Gastrocnemius medialis (tissue), 4 donors: ENCODE results near the gene PRKACA. TPM values are rescaled to one million over a fixed set of nuclear protein-coding genes. Genes with fewer than 3 reads are reported as not detected.

Experiments used
- ATAC-seq, 2 donors: fragments of 150-250 bp; one replicate each; pipeline ENCODE4 v1.9.1; 2016
- DNase-seq, 2 donors: peaks; one replicate each; pipeline ENCODE4 v3.0.0-alpha.2; 2019
- H3K27ac ChIP-seq, 4 donors: fragments of 200-600 bp; sonication (generic); 1 replicate in 1 of 4; 2 replicates in 3 of 4; pipeline ENCODE4 v1.5.1; 2016 to 2018; ENCODE audit warnings: mild to moderate bottlenecking in 2 of 4, moderate library complexity in 1 of 4
- H3K27me3 ChIP-seq, 3 donors: fragments of 200-600 bp; sonication (generic) in 2 of 3; 1 replicate in 1 of 3; 2 replicates in 2 of 3; pipeline versions ENCODE4 v1.5.1 to v1.6.0; 2016 to 2019; ENCODE audit warnings: mild to moderate bottlenecking in 1 of 3, moderate library complexity in 1 of 3
- H3K36me3 ChIP-seq, 2 donors: fragments of 200-600 bp; sonication (generic) in 1 of 2; one replicate each; pipeline ENCODE4 v1.5.1; 2017 to 2018
- H3K4me1 ChIP-seq, 2 donors: fragments of 200-600 bp; sonication (generic) in 1 of 2; one replicate each; pipeline ENCODE4 v1.5.1; 2016 to 2017; ENCODE audit warnings: mild to moderate bottlenecking in 2 of 2
- H3K4me3 ChIP-seq, 4 donors: fragments of 200-600 bp; sonication (generic) in 3 of 4; 1 replicate in 1 of 4; 2 replicates in 3 of 4; pipeline ENCODE4 v1.5.1; 2016 to 2019; ENCODE audit warnings: mild to moderate bottlenecking in 2 of 4
- H3K9me3 ChIP-seq, 3 donors: fragments of 200-600 bp; sonication (generic) in 2 of 3; 1 replicate in 1 of 3; 2 replicates in 2 of 3; pipeline ENCODE4 v1.5.1; 2016 to 2019
- CTCF ChIP-seq, 5 experiments: fragments of 450-650 bp in 3 of 5; fragments of 200-600 bp in 2 of 5; sonication (generic) in 2 of 5; IDR thresholded peaks in 4 of 5; conservative IDR thresholded peaks in 1 of 5; 1 replicate in 4 of 5; 2 replicates in 1 of 5; pipeline ENCODE4 v1.5.1; 2016 to 2019; ENCODE audit warnings: antibody characterized with exemption in 5 of 5, mild to moderate bottlenecking in 3 of 5, moderate library complexity in 3 of 5
- POLR2A ChIP-seq, 2 donors: fragments of 450-650 bp; IDR thresholded peaks; one replicate each; pipeline ENCODE4 v1.6.1; 2017; ENCODE audit warnings: antibody characterized with exemption in 2 of 2, mild to moderate bottlenecking in 2 of 2, moderate library complexity in 2 of 2
- in situ Hi-C, 4 donors: fragments of 200-750 bp; cut with MboI; loops; one replicate each; pipeline versions ENCODE4 v1.15.0 to v1.8.0; 2017; ENCODE audit warnings: low sequenced_read_pairs in 4 of 4
- intact Hi-C: fragments of 100-400 bp; cut with DNase I; formaldehyde crosslinking; loops from one replicate; pipeline ENCODE4 v1.15.1; 2023; ENCODE audit warnings: low total_unique reads
- total RNA-seq, 4 donors: library from RNA; depleted of rRNA; stranded (reverse); fragments of >200 nt; gene quantifications; one replicate each; pipeline versions ENCODE4 v1.1.0 to v1.2.3, GENCODE V29; 2016

The PRKACA gene
- total RNA-seq, 4 donors from 2014 or later, result 74.7 to 180 (median 147) TPM

GRCh38 chr19:14073925-14074838 lies 43.4 kb downstream of the PRKACA start:
- DNase-seq (no peak), ATAC-seq (peak in 1 of 2 donors; percentile 9)
- Histone ChIP-seq H3K4me1 (peaks cover 20 to 32% of the 10 kb centered on the region in 2 donors), H3K4me3 (peak overlapping the region; percentile 62 to 93 (median 74)), H3K27me3 (no peaks in the 10 kb centered on the region), H3K36me3 (no peaks in the 10 kb centered on the region), H3K27ac (peak overlapping the region; percentile 86 to 97 (median 90)), H3K9me3 (no peaks in the 10 kb centered on the region)
- intact Hi-C loops (loop anchor here (1.0 to 10.0 kb wide), 4 partner anchors 41 to 479 kb away; partner anchors contain the start of gene ASF1B), in situ Hi-C loops (loop anchor here (5.0 to 25.0 kb wide), 4 partner anchors 68 to 487 kb away; partner anchors contain the start of gene NANOS3 (in 1 of the 4))
- TF ChIP-seq POLR2A (IDR thresholded peaks at IDR 0.05) (no peak), CTCF (IDR thresholded peaks at IDR 0.05 in 4 of 5, conservative IDR thresholded peaks at IDR 0.05 in 1 of 5) (no peak)

GRCh38 chr19:14073261-14073924 lies 44.2 kb downstream of the PRKACA start:
- TF ChIP-seq POLR2A (IDR thresholded peaks at IDR 0.05) (peak; percentile 19 to 60), CTCF (IDR thresholded peaks at IDR 0.05 in 4 of 5, conservative IDR thresholded peaks at IDR 0.05 in 1 of 5) (peak in 4 of 5 experiments; percentile 83 to 96 (median 92))
- ATAC-seq (peak; percentile 64 to 77), DNase-seq (peak in 1 of 2 donors; percentile 62)
- peak overlapping the region; percentile 86 to 97 (median 90) for H3K27ac ChIP-seq
- peaks cover 20 to 32% of the 10 kb centered on the region in 2 donors for H3K4me1 ChIP-seq
- no peaks in the 10 kb centered on the region for H3K36me3 ChIP-seq
- intact Hi-C loops, result loop anchor here (1.0 to 10.0 kb wide), 4 partner anchors 41 to 479 kb away; partner anchors contain the start of gene ASF1B
- in situ Hi-C loops, result loop anchor here (5.0 to 25.0 kb wide), 4 partner anchors 69 to 486 kb away; partner anchors contain the start of gene NANOS3 (in 1 of the 4)
- peak overlapping the region; percentile 71 to 93 (median 74) for H3K4me3 ChIP-seq
- no peaks in the 10 kb centered on the region for H3K27me3 ChIP-seq
- H3K9me3 ChIP-seq, result no peaks in the 10 kb centered on the region

- in situ Hi-C loops, result loop anchor here (5.0 to 25.0 kb wide), 4 partner anchors 70 to 485 kb away; partner anchors contain the start of gene NANOS3 (in 1 of the 4)
- intact Hi-C loops, result loop anchor here (1.0 to 10.0 kb wide), 7 partner anchors 42 to 478 kb away; partner anchors contain the start of genes ASF1B and RFX1
- peak within 1 kb of the TSS; percentile 86 to 97 (median 90) for H3K27ac ChIP-seq
- TF ChIP-seq CTCF (IDR thresholded peaks at IDR 0.05 in 4 of 5, conservative IDR thresholded peaks at IDR 0.05 in 1 of 5), result no peak
- peak; percentile 69 to 82 for TF ChIP-seq POLR2A (IDR thresholded peaks at IDR 0.05)
- DNase-seq (peak in 1 of 2 donors; percentile 75), ATAC-seq (peak; percentile 45 to 52)
- no peaks in the 10 kb centered on the region for H3K36me3 ChIP-seq
- no peaks in the 10 kb centered on the region for H3K9me3 ChIP-seq
- H3K4me1 ChIP-seq, result peaks cover 20 to 32% of the 10 kb centered on the region in 2 donors
- H3K27me3 ChIP-seq, result no peaks in the 10 kb centered on the region
- peak within 1 kb of the TSS; percentile 71 to 93 (median 74) for H3K4me3 ChIP-seq
Measured at GRCh38 chr19:14072535-14073260, 44.9 kb downstream of the PRKACA start, which contains the start of gene MISP3. Gene MISP3, plus strand, starts transcription at chr19:14072786. Its CDS starts 524 bp downstream, at chr19:14073310.
